HEK293 (cell line): ENCODE results near the gene SUGP1.

ENCODE experiments used
- CTCF ChIA-PET: fragments of 350-600 bp; formaldehyde crosslinking; extraction: SDS; loops from one replicate; lab custom pipeline; 2021; ENCODE audit warnings: antibody characterized with exemption; lab: Yijun Ruan, JAX
- POLR2A ChIA-PET: fragments of 300-600 bp; formaldehyde crosslinking; extraction: SDS; loops from one replicate; lab custom pipeline; 2020; ENCODE audit warnings: antibody characterized with exemption, inconsistent platforms; lab: Yijun Ruan, JAX
- H3K27ac ChIP-seq: fragments of 200-500 bp; sonication (Bioruptor generic); 2 replicates; pipeline ENCODE4 v1.5.1; 2014; ENCODE audit warnings: low read depth, low read length, control low read depth, inconsistent platforms; ENCODE audit errors: extremely low read depth
- H3K36me3 ChIP-seq, 2 experiments: fragments of 200-500 bp in 1 of 2; sonication (Bioruptor generic) in 1 of 2; 1 replicate in 1 of 2; 2 replicates in 1 of 2; pipeline ENCODE4 v1.5.1; 2014 to 2017; ENCODE audit warnings: inconsistent platforms in 2 of 2, low read length in 2 of 2; ENCODE audit not compliant: control insufficient read depth in 2 of 2, insufficient read depth in 1 of 2
- H3K4me1 ChIP-seq: fragments of 200-500 bp; sonication (Bioruptor generic); 2 replicates; pipeline ENCODE4 v1.5.1; 2014; ENCODE audit warnings: mild to moderate bottlenecking, low read length, inconsistent platforms; ENCODE audit not compliant: control insufficient read depth, insufficient read depth
- H3K4me3 ChIP-seq: 2 replicates; pipeline ENCODE4 v1.5.1; 2011; ENCODE audit warnings: low read depth, mild to moderate bottlenecking, control low read depth, low read length, moderate library complexity
- H3K9me3 ChIP-seq: fragments of 200-500 bp; sonication (Bioruptor generic); 2 replicates; pipeline ENCODE4 v1.5.1; 2014; ENCODE audit warnings: low read depth, low read length, inconsistent platforms; ENCODE audit not compliant: control insufficient read depth, insufficient read depth
- ATF2 ChIP-seq: fragments of 450-650 bp; formaldehyde crosslinking; IDR thresholded peaks from 2 replicates; pipeline ENCODE4 v1.5.1; 2016; ENCODE audit warnings: missing biosample characterization, missing genetic modification characterization, low read depth
- EGR2 ChIP-seq: fragments of 450-650 bp; formaldehyde crosslinking; IDR thresholded peaks from 2 replicates; pipeline ENCODE4 v1.5.1; 2016; ENCODE audit warnings: low read depth, missing biosample characterization, missing genetic modification characterization
- ELK4 ChIP-seq: IDR thresholded peaks from 2 replicates; pipeline ENCODE4 v1.6.1; 2011; ENCODE audit warnings: mild to moderate bottlenecking, low read depth, low read length, borderline replicate concordance
- GLIS2 ChIP-seq: fragments of 450-650 bp; formaldehyde crosslinking; IDR thresholded peaks from 2 replicates; pipeline ENCODE4 v1.5.1; 2016; ENCODE audit warnings: missing biosample characterization, missing genetic modification characterization
- IKZF3 ChIP-seq: fragments of 450-650 bp; IDR thresholded peaks from 2 replicates; pipeline ENCODE4 v1.5.0; 2018; ENCODE audit warnings: missing biosample characterization, mild to moderate bottlenecking, missing genetic modification characterization, moderate library complexity
- OVOL3 ChIP-seq: fragments of 450-650 bp; formaldehyde crosslinking; IDR thresholded peaks from 2 replicates; pipeline ENCODE4 v1.5.1; 2016; ENCODE audit warnings: missing biosample characterization, missing genetic modification characterization
- SETDB1 ChIP-seq: IDR thresholded peaks from one replicate; pipeline ENCODE4 v1.6.1; 2017; ENCODE audit warnings: mild to moderate bottlenecking, low read length, moderate library complexity, mixed read lengths; ENCODE audit not compliant: insufficient read length
- TSHZ1 ChIP-seq: fragments of 450-650 bp; formaldehyde crosslinking; IDR thresholded peaks from 2 replicates; pipeline ENCODE4 v1.5.1; 2016; ENCODE audit warnings: missing biosample characterization, missing genetic modification characterization, borderline replicate concordance
- ZBTB20 ChIP-seq: fragments of 450-650 bp; formaldehyde crosslinking; IDR thresholded peaks from 2 replicates; pipeline ENCODE4 v1.5.1; 2016; ENCODE audit warnings: missing biosample characterization, missing genetic modification characterization
- ZFP41 ChIP-seq: fragments of 450-650 bp; formaldehyde crosslinking; IDR thresholded peaks from 2 replicates; pipeline ENCODE4 v1.5.1; 2016; ENCODE audit warnings: missing biosample characterization, missing genetic modification characterization, borderline replicate concordance
- ZFP69B ChIP-seq: fragments of 450-650 bp; formaldehyde crosslinking; IDR thresholded peaks from 2 replicates; pipeline ENCODE4 v1.5.1; 2016; ENCODE audit warnings: missing biosample characterization, missing genetic modification characterization
- ZNF121 ChIP-seq: fragments of 450-650 bp; formaldehyde crosslinking; IDR thresholded peaks from 2 replicates; pipeline ENCODE4 v1.5.1; 2016; ENCODE audit warnings: missing biosample characterization, missing genetic modification characterization
- ZNF202 ChIP-seq: fragments of 450-650 bp; formaldehyde crosslinking; IDR thresholded peaks from 2 replicates; pipeline ENCODE4 v1.5.1; 2016; ENCODE audit warnings: missing biosample characterization, missing genetic modification characterization, borderline replicate concordance
- ZNF302 ChIP-seq: fragments of 450-650 bp; formaldehyde crosslinking; IDR thresholded peaks from 2 replicates; pipeline ENCODE4 v1.5.1; 2016; ENCODE audit warnings: missing biosample characterization, missing genetic modification characterization, low read depth
- ZNF423 ChIP-seq: fragments of 450-650 bp; formaldehyde crosslinking; IDR thresholded peaks from 2 replicates; pipeline ENCODE4 v1.5.1; 2016; ENCODE audit warnings: missing biosample characterization, missing genetic modification characterization
- ZNF426 ChIP-seq: fragments of 450-650 bp; formaldehyde crosslinking; IDR thresholded peaks from 2 replicates; pipeline ENCODE4 v1.5.1; 2017; ENCODE audit warnings: missing biosample characterization, missing genetic modification characterization, mild to moderate bottlenecking, inconsistent platforms, moderate library complexity
- ZNF518A ChIP-seq: fragments of 450-650 bp; formaldehyde crosslinking; conservative IDR thresholded peaks from 2 replicates; pipeline ENCODE4 v1.5.1; 2016; ENCODE audit warnings: low read depth, missing biosample characterization, missing genetic modification characterization
- ZNF530 ChIP-seq: fragments of 450-650 bp; formaldehyde crosslinking; IDR thresholded peaks from 2 replicates; pipeline ENCODE4 v1.5.1; 2016; ENCODE audit warnings: low read depth, missing biosample characterization, missing genetic modification characterization
- ZNF629 ChIP-seq: fragments of 450-650 bp; formaldehyde crosslinking; IDR thresholded peaks from 2 replicates; pipeline ENCODE4 v1.5.1; 2017; ENCODE audit warnings: missing biosample characterization, missing genetic modification characterization
- ZNF776 ChIP-seq: fragments of 450-650 bp; formaldehyde crosslinking; IDR thresholded peaks from 2 replicates; pipeline ENCODE4 v1.5.0; 2017; ENCODE audit warnings: missing biosample characterization, missing genetic modification characterization, borderline replicate concordance
- ZSCAN18 ChIP-seq: fragments of 450-650 bp; formaldehyde crosslinking; IDR thresholded peaks from 2 replicates; pipeline ENCODE4 v1.5.1; 2016; ENCODE audit warnings: missing biosample characterization, missing genetic modification characterization

Gene SUGP1

GRCh38 chr19:19257836-19258588, 62.3 kb downstream of the SUGP1 start:
- Histone ChIP-seq H3K4me1 (no peaks in the 10 kb centered on the region), H3K4me3 (no peak overlapping the region), H3K36me3 (no peaks in the 10 kb centered on the region), H3K9me3 (no peaks in the 10 kb centered on the region), H3K27ac (no peak overlapping the region)
- ChIA-PET CTCF (no interaction called here), POLR2A (no interaction called here)
- no peak for TF ChIP-seq ZNF302 (tag by site-specific recombination)
- TF ChIP-seq ZNF426 (tag by site-specific recombination): no peak
- no peak for TF ChIP-seq ZFP41 (tag by site-specific recombination)
- no peak for TF ChIP-seq ZNF121 (tag by site-specific recombination)
- TF ChIP-seq ZNF423 (tag by site-specific recombination): no peak
- no peak for TF ChIP-seq OVOL3 (tag by site-specific recombination)
- TF ChIP-seq EGR2 (tag by site-specific recombination): no peak
- TF ChIP-seq ATF2 (tag by site-specific recombination): no peak
- no peak for TF ChIP-seq TSHZ1 (tag by site-specific recombination)
- no peak for TF ChIP-seq GLIS2

GRCh38 chr19:19257137-19257536, 63.2 kb downstream of the SUGP1 start:
- TF ChIP-seq ZNF302 (tag by site-specific recombination) (no peak), ZNF530 (tag by site-specific recombination) (no peak), SETDB1 (no peak), ZNF518A (tag by site-specific recombination) (no peak), ZSCAN18 (tag by site-specific recombination) (no peak), ZFP69B (tag by site-specific recombination) (no peak), ZNF776 (tag by site-specific recombination) (no peak), ELK4 (no peak), IKZF3 (tag by site-specific recombination) (no peak), ZNF629 (tag by site-specific recombination) (no peak), ZNF202 (tag by site-specific recombination) (no peak), ZBTB20 (tag by site-specific recombination) (no peak)
- no peak overlapping the region for H3K4me3 ChIP-seq
- no peaks in the 10 kb centered on the region for H3K36me3 ChIP-seq
- CTCF ChIA-PET: interaction anchor here (1.1 kb wide), 1 partner anchor 82 kb away, joined by 4 read pairs; no protein-coding TSS in a partner anchor
- H3K9me3 ChIP-seq: no peaks in the 10 kb centered on the region
- no peaks in the 10 kb centered on the region for H3K4me1 ChIP-seq
- POLR2A ChIA-PET: no interaction called here
- H3K27ac ChIP-seq: no peak overlapping the region
